HepG2 (cell line): ENCODE results near the gene TRDMT1.

ENCODE experiments used
- ATF2 ChIP-seq: sonication (generic); formaldehyde crosslinking; IDR thresholded peaks from 2 replicates; pipeline ENCODE4 v1.4.0; 2020; ENCODE audit warnings: missing genetic modification reagents
- ATF3 ChIP-seq: sonication (generic); formaldehyde crosslinking; IDR thresholded peaks from 2 replicates; pipeline ENCODE4 v1.4.0; 2020; ENCODE audit warnings: missing genetic modification reagents
- BRCA1 ChIP-seq: sonication (generic); formaldehyde crosslinking; IDR thresholded peaks from 2 replicates; pipeline ENCODE4 v1.4.0; 2020; ENCODE audit warnings: missing genetic modification reagents
- FOXC1 ChIP-seq: sonication (generic); formaldehyde crosslinking; IDR thresholded peaks from 2 replicates; pipeline ENCODE4 v1.8.0; 2022; ENCODE audit warnings: mild to moderate bottlenecking, missing genetic modification reagents, borderline replicate concordance
- NFIC ChIP-seq: IDR thresholded peaks from 2 replicates; pipeline ENCODE4 v1.6.1; 2012; ENCODE audit warnings: mild to moderate bottlenecking, low read length, inconsistent platforms
- RBM22 ChIP-seq: fragments of 200-400 bp; formaldehyde crosslinking; optimal IDR thresholded peaks from 2 replicates; pipeline ENCODE3; 2017; ENCODE audit warnings: mild to moderate bottlenecking, low read length, moderate library complexity
- RFX5 ChIP-seq: IDR thresholded peaks from 2 replicates; pipeline ENCODE4 v1.6.1; 2011; ENCODE audit warnings: low read depth, low read length, improper control_type of control experiment
- TCF7L2 ChIP-seq: IDR thresholded peaks from 2 replicates; pipeline ENCODE4 v1.6.1; 2011; ENCODE audit warnings: mild to moderate bottlenecking, low read depth, low read length, moderate library complexity
- TP53 ChIP-seq: sonication (generic); formaldehyde crosslinking; conservative IDR thresholded peaks from 2 replicates; pipeline ENCODE4 v1.4.0; 2020; ENCODE audit warnings: missing genetic modification reagents
- ZFX ChIP-seq: sonication (generic); formaldehyde crosslinking; IDR thresholded peaks from 2 replicates; pipeline ENCODE4 v1.4.0; 2020; ENCODE audit warnings: mild to moderate bottlenecking, low read depth, missing genetic modification reagents, moderate library complexity
- ZNF263 ChIP-seq: sonication (generic); formaldehyde crosslinking; IDR thresholded peaks from 2 replicates; pipeline ENCODE4 v1.4.0; 2020; ENCODE audit warnings: missing genetic modification reagents

GRCh38 chr10:17241611-17242333, 40.3 kb upstream of the TRDMT1 start:
- TF ChIP-seq RBM22: no peak
- no peak for TF ChIP-seq TCF7L2
- no peak for TF ChIP-seq ATF2 (CRISPR knock-in tag)
- no peak for TF ChIP-seq ZFX (CRISPR knock-in tag)
- no peak for TF ChIP-seq ATF3 (CRISPR knock-in tag)
- TF ChIP-seq BRCA1 (CRISPR knock-in tag): no peak
- no peak for TF ChIP-seq RFX5
- no peak for TF ChIP-seq FOXC1 (CRISPR knock-in tag)
- no peak for TF ChIP-seq ZNF263 (CRISPR knock-in tag)
- no peak for TF ChIP-seq NFIC
- no peak for TF ChIP-seq TP53 (CRISPR knock-in tag)
